Measurements from ENCODE around the gene SF3B2.

DNA sequence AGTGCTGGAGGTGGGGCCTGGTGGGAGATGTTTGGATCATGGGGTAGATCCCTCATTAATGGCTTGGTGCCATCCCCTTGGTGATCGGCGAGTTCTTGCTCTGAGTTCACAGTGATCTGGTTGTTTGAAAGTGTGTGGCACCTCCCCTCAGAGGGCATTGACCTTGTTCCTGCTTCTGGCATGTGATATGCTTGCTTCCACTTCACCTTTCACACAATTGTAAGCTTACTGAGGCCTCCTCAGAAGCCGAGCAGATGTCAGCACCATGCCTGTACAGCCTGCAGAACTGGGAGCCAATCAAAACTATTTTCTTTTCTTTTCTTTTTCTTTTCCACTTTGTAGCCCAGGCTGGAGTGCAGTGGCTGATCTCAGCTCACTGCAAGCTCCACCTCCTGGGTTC, 14.8 kb upstream of the SF3B2 start:
- TF ChIP-seq, protein P1, sequence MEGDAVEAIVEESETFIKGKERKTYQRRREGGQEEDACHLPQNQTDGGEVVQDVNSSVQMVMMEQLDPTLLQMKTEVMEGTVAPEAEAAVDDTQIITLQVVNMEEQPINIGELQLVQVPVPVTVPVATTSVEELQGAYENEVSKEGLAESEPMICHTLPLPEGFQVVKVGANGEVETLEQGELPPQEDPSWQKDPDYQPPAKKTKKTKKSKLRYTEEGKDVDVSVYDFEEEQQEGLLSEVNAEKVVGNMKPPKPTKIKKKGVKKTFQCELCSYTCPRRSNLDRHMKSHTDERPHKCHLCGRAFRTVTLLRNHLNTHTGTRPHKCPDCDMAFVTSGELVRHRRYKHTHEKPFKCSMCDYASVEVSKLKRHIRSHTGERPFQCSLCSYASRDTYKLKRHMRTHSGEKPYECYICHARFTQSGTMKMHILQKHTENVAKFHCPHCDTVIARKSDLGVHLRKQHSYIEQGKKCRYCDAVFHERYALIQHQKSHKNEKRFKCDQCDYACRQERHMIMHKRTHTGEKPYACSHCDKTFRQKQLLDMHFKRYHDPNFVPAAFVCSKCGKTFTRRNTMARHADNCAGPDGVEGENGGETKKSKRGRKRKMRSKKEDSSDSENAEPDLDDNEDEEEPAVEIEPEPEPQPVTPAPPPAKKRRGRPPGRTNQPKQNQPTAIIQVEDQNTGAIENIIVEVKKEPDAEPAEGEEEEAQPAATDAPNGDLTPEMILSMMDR (IDR thresholded peaks at IDR 0.05 in 8 of 11, conservative IDR thresholded peaks at IDR 0.05 in 3 of 11), result no peak
- no peak for TF ChIP-seq POLR2AphosphoS5 (IDR thresholded peaks at IDR 0.05)

Data from spleen (tissue), 7 donors.